Smooth muscle cell (in vitro differentiated cells): ENCODE data around the gene SKOR2. TPM values are rescaled to one million over a fixed set of nuclear protein-coding genes. Genes with fewer than 3 reads are reported as not detected.

ENCODE experiments used
- DNase-seq: peaks from one replicate; lab custom pipeline; 2025; ENCODE audit not compliant: unreplicated experiment; lab: John Stamatoyannopoulos, UW
- H2AFZ ChIP-seq: fragments of 200-600 bp; sonication (generic); 2 replicates; pipeline ENCODE4 v1.6.0; 2016; ENCODE audit warnings: antibody characterized with exemption, low read depth, mild to moderate bottlenecking
- H3F3A ChIP-seq: fragments of 200-600 bp; sonication (generic); 2 replicates; pipeline ENCODE4 v1.6.0; 2017; ENCODE audit warnings: antibody characterized with exemption, low read depth
- H3K27ac ChIP-seq: fragments of 200-600 bp; sonication (generic); 2 replicates; pipeline ENCODE4 v1.5.1; 2016; ENCODE audit warnings: low read depth, mild to moderate bottlenecking
- H3K27me3 ChIP-seq: fragments of 200-600 bp; sonication (generic); 2 replicates; pipeline ENCODE4 v1.6.1; 2016; ENCODE audit warnings: low read depth, mild to moderate bottlenecking
- H3K36me3 ChIP-seq: fragments of 200-600 bp; sonication (generic); 2 replicates; pipeline ENCODE4 v1.5.1; 2016; ENCODE audit warnings: low read depth
- H3K4me1 ChIP-seq: fragments of 200-600 bp; sonication (generic); 2 replicates; pipeline ENCODE4 v1.5.1; 2016; ENCODE audit warnings: low read depth
- H3K4me2 ChIP-seq: fragments of 200-600 bp; sonication (generic); 2 replicates; pipeline ENCODE4 v1.6.0; 2016; ENCODE audit warnings: mild to moderate bottlenecking
- H3K4me3 ChIP-seq: fragments of 200-600 bp; sonication (generic); 2 replicates; pipeline ENCODE4 v1.5.1; 2016; ENCODE audit warnings: mild to moderate bottlenecking
- H3K79me2 ChIP-seq: fragments of 200-600 bp; sonication (generic); 2 replicates; pipeline ENCODE4 v1.6.0; 2016; ENCODE audit warnings: low read depth, mild to moderate bottlenecking
- H3K9ac ChIP-seq: fragments of 200-600 bp; sonication (generic); 2 replicates; pipeline ENCODE4 v1.6.0; 2016; ENCODE audit warnings: low read depth
- H3K9me3 ChIP-seq: fragments of 200-600 bp; sonication (generic); replicated peaks from 2 replicates; pipeline ENCODE4 v1.5.1; 2016; ENCODE audit warnings: low read depth
- H4K20me1 ChIP-seq: fragments of 200-600 bp; sonication (generic); 2 replicates; pipeline ENCODE4 v1.6.0; 2016; ENCODE audit warnings: low read depth
- WGBS: methylation state at CpG from one replicate; pipeline ENCODE4 v1.1.7; 2016; ENCODE audit warnings: low lambda C conversion rate; 5-methylcytosine and 5-hydroxymethylcytosine counted together
- polyA plus RNA-seq: library from polyadenylated mRNA; unstranded; fragments of >200 nt; fragmentation: Nextera tagmentation; extraction: Ambion mirVana; gene quantifications from 2 replicates; pipeline ENCODE4 v1.2.1, GENCODE V29; 2016
- total RNA-seq: library from RNA; depleted of rRNA; stranded (reverse); fragments of >200 nt; gene quantifications from 2 replicates; pipeline ENCODE4 v1.2.3, GENCODE V29; 2014
- TF ChIP-seq, protein P1 (sequence below): fragments of 200-600 bp; sonication (generic); IDR thresholded peaks from 2 replicates; pipeline ENCODE4 v1.5.1; 2017; ENCODE audit warnings: borderline replicate concordance, mild to moderate bottlenecking, antibody characterized with exemption; ENCODE audit not compliant: insufficient read depth, poor library complexity, severe bottlenecking

SKOR2 gene
- total and polyA plus RNA-seq, 2 experiments from 2014 or later: not detected

DNA sequence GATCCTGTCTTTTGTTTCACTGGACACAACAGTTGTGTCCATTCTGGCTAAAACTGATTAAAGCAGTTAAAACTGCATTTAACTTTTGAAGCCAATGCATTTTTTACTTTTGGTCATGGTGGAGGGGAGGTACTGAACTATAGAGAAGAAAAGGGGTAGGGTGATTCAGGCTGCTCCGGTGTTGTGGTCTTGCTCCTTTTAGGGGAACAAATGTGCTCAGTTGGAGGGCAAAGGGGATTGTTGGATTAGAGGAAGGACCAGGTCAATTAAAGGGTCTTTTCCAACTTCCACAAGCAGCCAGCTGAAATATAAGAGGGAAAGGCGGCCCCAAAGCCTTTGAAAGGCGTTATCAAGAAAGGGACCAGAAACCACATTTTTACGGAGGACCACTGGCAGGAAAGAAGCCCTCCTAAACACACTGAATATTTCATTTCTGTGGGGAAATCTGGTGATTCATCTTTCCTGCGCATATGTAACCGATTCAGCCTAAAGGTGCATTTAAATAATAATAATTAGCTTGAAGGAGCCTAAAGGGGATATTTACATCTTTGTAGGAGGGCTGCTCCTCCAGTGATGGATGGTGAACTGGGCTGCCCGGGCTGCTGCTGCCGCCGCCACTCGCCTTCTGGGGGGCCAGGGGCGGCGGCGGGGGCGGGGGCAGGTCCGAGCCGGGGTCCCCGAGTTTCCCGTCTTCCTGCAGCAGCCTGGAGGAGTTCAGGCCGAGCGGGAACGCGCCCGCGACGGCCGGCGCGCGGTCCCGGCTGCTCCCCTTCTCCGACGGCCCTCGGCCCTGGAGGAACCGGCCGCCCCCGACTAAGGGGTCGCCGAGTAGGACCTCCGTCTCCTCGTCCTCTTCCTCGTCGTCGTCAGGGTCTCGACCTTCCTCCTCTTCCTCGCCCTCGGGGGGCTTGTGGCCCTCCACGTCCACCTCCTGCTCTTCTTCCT is 5.2 kb downstream of the SKOR2 start:
- DNase-seq: no peak
- Histone ChIP-seq H3K27ac (no peak overlapping the region), H3K9ac (no peak overlapping the region), H3K9me3 (no peaks in the 10 kb centered on the region), H3K4me3 (no peak overlapping the region), H3K4me1 (peaks cover 3% of the 10 kb centered on the region), H3K27me3 (peaks cover 99% of the 10 kb centered on the region), H4K20me1 (no peaks in the 10 kb centered on the region), H3K36me3 (no peaks in the 10 kb centered on the region), H3F3A (no peaks in the 10 kb centered on the region), H3K4me2 (no peak overlapping the region), H3K79me2 (no peaks in the 10 kb centered on the region), H2AFZ (no peak overlapping the region)
- WGBS: 5% methylated on average over 38 of the region's 47 CpGs
- TF ChIP-seq, protein P1, sequence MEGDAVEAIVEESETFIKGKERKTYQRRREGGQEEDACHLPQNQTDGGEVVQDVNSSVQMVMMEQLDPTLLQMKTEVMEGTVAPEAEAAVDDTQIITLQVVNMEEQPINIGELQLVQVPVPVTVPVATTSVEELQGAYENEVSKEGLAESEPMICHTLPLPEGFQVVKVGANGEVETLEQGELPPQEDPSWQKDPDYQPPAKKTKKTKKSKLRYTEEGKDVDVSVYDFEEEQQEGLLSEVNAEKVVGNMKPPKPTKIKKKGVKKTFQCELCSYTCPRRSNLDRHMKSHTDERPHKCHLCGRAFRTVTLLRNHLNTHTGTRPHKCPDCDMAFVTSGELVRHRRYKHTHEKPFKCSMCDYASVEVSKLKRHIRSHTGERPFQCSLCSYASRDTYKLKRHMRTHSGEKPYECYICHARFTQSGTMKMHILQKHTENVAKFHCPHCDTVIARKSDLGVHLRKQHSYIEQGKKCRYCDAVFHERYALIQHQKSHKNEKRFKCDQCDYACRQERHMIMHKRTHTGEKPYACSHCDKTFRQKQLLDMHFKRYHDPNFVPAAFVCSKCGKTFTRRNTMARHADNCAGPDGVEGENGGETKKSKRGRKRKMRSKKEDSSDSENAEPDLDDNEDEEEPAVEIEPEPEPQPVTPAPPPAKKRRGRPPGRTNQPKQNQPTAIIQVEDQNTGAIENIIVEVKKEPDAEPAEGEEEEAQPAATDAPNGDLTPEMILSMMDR: no peak

DNA sequence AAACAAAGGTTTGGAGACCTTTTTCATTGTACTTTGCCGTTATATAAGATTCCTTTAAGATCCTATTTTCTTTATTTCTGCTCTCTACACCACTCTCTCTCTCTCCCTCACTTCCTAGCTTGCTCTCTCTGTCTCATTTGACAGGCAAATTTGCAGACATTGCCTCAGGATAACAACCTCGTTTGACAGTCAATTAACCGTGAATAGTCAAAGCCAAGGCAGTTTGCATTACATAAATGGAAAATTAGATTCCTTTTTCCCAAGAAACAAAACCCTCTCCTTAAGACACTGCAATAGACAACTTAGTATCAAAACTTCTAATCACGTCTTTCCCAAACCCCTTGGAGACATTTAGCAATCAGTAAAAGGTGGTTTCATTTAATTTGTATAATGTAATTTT is 7.4 kb downstream of the SKOR2 start:
- no peak overlapping the region for H3K9ac ChIP-seq
- H3K4me2 ChIP-seq: no peak overlapping the region
- H3F3A ChIP-seq: no peaks in the 10 kb centered on the region
- no peaks in the 10 kb centered on the region for H3K36me3 ChIP-seq
- no peak for DNase-seq
- no peak overlapping the region for H3K27ac ChIP-seq
- TF ChIP-seq, protein P1: no peak
- H3K9me3 ChIP-seq: no peaks in the 10 kb centered on the region
- no peak overlapping the region for H3K4me3 ChIP-seq
- no peaks in the 10 kb centered on the region for H3K4me1 ChIP-seq
- 26% methylated on average over 4 of the region's 4 CpGs for WGBS
- no peaks in the 10 kb centered on the region for H3K79me2 ChIP-seq
- H3K27me3 ChIP-seq: peaks cover 99% of the 10 kb centered on the region
- H2AFZ ChIP-seq: no peak overlapping the region
- H4K20me1 ChIP-seq: no peaks in the 10 kb centered on the region

DNA sequence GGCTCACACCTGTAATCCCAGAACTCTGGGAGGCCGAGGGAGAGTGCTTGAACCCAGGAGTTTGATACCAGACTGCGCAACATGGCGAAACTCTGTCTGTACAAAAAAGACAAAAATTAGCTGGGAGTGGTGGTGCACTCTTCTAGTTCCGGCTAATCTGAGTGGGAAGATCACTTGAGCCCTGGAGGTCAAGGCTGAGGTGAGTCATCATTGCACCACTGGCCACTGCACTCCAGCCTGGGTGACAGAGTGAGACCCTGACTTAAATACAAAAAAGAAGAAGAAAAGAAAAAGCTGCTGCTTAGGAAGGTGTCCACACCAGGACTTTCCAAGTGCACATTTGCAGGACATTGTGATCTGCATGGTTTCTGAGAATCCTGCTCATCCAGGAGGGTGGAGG is 16.4 kb downstream of the SKOR2 start:
- Histone ChIP-seq H3K4me1 (peaks cover 3% of the 10 kb centered on the region), H3K9ac (no peak overlapping the region)

More for the DNA sequence above, 16.4 kb downstream of the SKOR2 start:
- no peaks in the 10 kb centered on the region for H4K20me1 ChIP-seq
- no peak overlapping the region for H2AFZ ChIP-seq
- no peak for DNase-seq
- TF ChIP-seq, protein P1: no peak
- no peaks in the 10 kb centered on the region for H3K9me3 ChIP-seq
- no peak overlapping the region for H3K4me2 ChIP-seq
- no peak overlapping the region for H3K4me3 ChIP-seq
- WGBS: 86% methylated on average over 4 of the region's 4 CpGs
- H3K36me3 ChIP-seq: no peaks in the 10 kb centered on the region
- H3F3A ChIP-seq: no peaks in the 10 kb centered on the region
- peaks cover 88% of the 10 kb centered on the region for H3K27me3 ChIP-seq
- no peaks in the 10 kb centered on the region for H3K79me2 ChIP-seq
- H3K27ac ChIP-seq: no peak overlapping the region
